ENCODE results near the gene POLR3C.

GRCh38 chr1:145824499-145824842 is 471 bp downstream of the POLR3C start:
- no peak for TF ChIP-seq CTCF (conservative IDR thresholded peaks at IDR 0.05; ENCODE audit: low read depth, low read length)
- TF ChIP-seq POLR2A (IDR thresholded peaks at IDR 0.05; ENCODE audit: low read depth, low read length), result no peak
- TF ChIP-seq CEBPB (IDR thresholded peaks at IDR 0.05; ENCODE audit: low read depth, low read length), result no peak
- no peak for TF ChIP-seq MAFK (IDR thresholded peaks at IDR 0.05; ENCODE audit: low read depth, low read length)
- TF ChIP-seq SMC3 (IDR thresholded peaks at IDR 0.05; ENCODE audit: low read depth, low read length), result no peak
- TF ChIP-seq RFX5 (IDR thresholded peaks at IDR 0.05; ENCODE audit: low read depth, low read length), result no peak
- TF ChIP-seq FOS (IDR thresholded peaks at IDR 0.05; ENCODE audit: low read depth, low read length), result no peak
- no peak for TF ChIP-seq USF2 (IDR thresholded peaks at IDR 0.05; ENCODE audit: low read depth, low read length)
- TF ChIP-seq NFE2L2 (IDR thresholded peaks at IDR 0.05; ENCODE audit: low read depth, low read length), result no peak
